H1 (cell line): Measurements from ENCODE around the gene SLC1A5. TPM values are rescaled to one million over a fixed set of nuclear protein-coding genes. Genes with fewer than 3 reads are reported as not detected.
A peak's percentile ranks its signal among the peaks of the same experiment; 100 is the strongest.

ENCODE experiments used
- CTCF ChIA-PET: fragments of 300-600 bp; sonication (Branson Sonifier 250); formaldehyde crosslinking; loops from one replicate; lab custom pipeline; 2021; ENCODE audit not compliant: partially characterized antibody; lab: Charles Lee
- POLR2A ChIA-PET: fragments of 300-600 bp; sonication (Branson Sonifier 250); formaldehyde crosslinking; loops from one replicate; lab custom pipeline; 2021; ENCODE audit warnings: inconsistent platforms; ENCODE audit not compliant: partially characterized antibody; lab: Charles Lee
- DNase-seq, 2 experiments: peaks; one replicate each; pipeline versions ENCODE4 v3.0.0 to v3.0.0-alpha.2; 2010 to 2022; ENCODE audit warnings: low spot score in 2 of 2, low read depth in 1 of 2, mixed read lengths in 1 of 2
- FAIRE-seq: peaks from 2 replicates; lab custom pipeline; 2011; peaks lifted over from hg19 to GRCh38; lab: Jason Lieb, UNC
- H2AFZ ChIP-seq: 2 replicates; pipeline ENCODE4 v1.8.1; 2012; ENCODE audit warnings: low read length, inconsistent platforms
- H2AK5ac ChIP-seq: 2 replicates; pipeline ENCODE4 v1.6.1; 2013; ENCODE audit warnings: low read depth, low read length
- H2BK120ac ChIP-seq: replicated peaks from 2 replicates; pipeline ENCODE3; 2013; ENCODE audit warnings: low read depth, low read length, inconsistent platforms
- H2BK12ac ChIP-seq: 2 replicates; pipeline ENCODE4 v1.6.1; 2013; ENCODE audit warnings: low read depth, low read length
- H2BK15ac ChIP-seq: 2 replicates; pipeline ENCODE4 v1.6.1; 2013; ENCODE audit warnings: low read length
- H2BK20ac ChIP-seq: 2 replicates; pipeline ENCODE4 v1.6.1; 2013; ENCODE audit warnings: low read length
- H2BK5ac ChIP-seq: 2 replicates; pipeline ENCODE4 v1.6.1; 2013; ENCODE audit warnings: low read depth, low read length
- H3K14ac ChIP-seq: 2 replicates; pipeline ENCODE4 v1.6.1; 2013; ENCODE audit warnings: inconsistent platforms; ENCODE audit not compliant: insufficient read length
- H3K18ac ChIP-seq: 2 replicates; pipeline ENCODE4 v1.6.1; 2013; ENCODE audit warnings: low read length; ENCODE audit errors: extremely low read depth
- H3K23ac ChIP-seq: 2 replicates; pipeline ENCODE4 v1.6.1; 2013; ENCODE audit warnings: inconsistent platforms; ENCODE audit not compliant: insufficient read length
- H3K23me2 ChIP-seq: 2 replicates; pipeline ENCODE4 v1.6.1; 2013; ENCODE audit warnings: low read depth, low read length
- H3K27ac ChIP-seq: 2 replicates; pipeline ENCODE4 v1.6.1; 2011; ENCODE audit warnings: low read depth, low read length, inconsistent platforms
- H3K27me3 ChIP-seq, 4 experiments: replicated peaks in 1 of 4; 1 replicate in 1 of 4; 2 replicates in 3 of 4; pipeline versions ENCODE4 v1.6.1 to v1.8.1; 2011 to 2013; ENCODE audit warnings: low read length in 3 of 4, mild to moderate bottlenecking in 3 of 4, inconsistent platforms in 2 of 4, mixed read lengths in 2 of 4, moderate library complexity in 1 of 4; ENCODE audit not compliant: control insufficient read depth in 3 of 4, insufficient read depth in 3 of 4; ENCODE audit errors: extremely low read depth in 1 of 4
- H3K36me3 ChIP-seq, 4 experiments: 2 replicates each; pipeline versions ENCODE4 v1.6.1 to v1.8.1; 2011 to 2013; ENCODE audit warnings: mild to moderate bottlenecking in 4 of 4, low read length in 3 of 4, moderate library complexity in 2 of 4, control low read depth in 1 of 4, inconsistent platforms in 1 of 4; ENCODE audit not compliant: insufficient read depth in 4 of 4, control insufficient read depth in 2 of 4
- H3K4ac ChIP-seq: replicated peaks from 2 replicates; pipeline ENCODE3; 2013; ENCODE audit warnings: low read length, low read depth, mixed read lengths, inconsistent platforms; ENCODE audit not compliant: insufficient read length
- H3K4me1 ChIP-seq, 4 experiments: replicated peaks in 1 of 4; 1 replicate in 1 of 4; 2 replicates in 3 of 4; pipeline versions ENCODE4 v1.6.1 to v1.8.1; 2011 to 2013; ENCODE audit warnings: low read length in 3 of 4, inconsistent platforms in 2 of 4, mixed read lengths in 1 of 4; ENCODE audit not compliant: insufficient read depth in 4 of 4, control insufficient read depth in 3 of 4
- H3K4me2 ChIP-seq, 2 experiments: 2 replicates each; pipeline versions ENCODE4 v1.6.1 to v1.8.1; 2011 to 2013; ENCODE audit warnings: low read depth in 2 of 2, low read length in 2 of 2, control low read depth in 1 of 2, inconsistent platforms in 1 of 2, mild to moderate bottlenecking in 1 of 2; ENCODE audit not compliant: insufficient read depth in 1 of 2
- H3K4me3 ChIP-seq, 4 experiments: fragments of 200-600, 300-600 bp in 1 of 4; sonication (generic), shearing (Covaris generic), sonication (Bioruptor Twin) in 1 of 4; 2 replicates each; pipeline versions ENCODE4 v1.5.1 to v1.8.1; 2011 to 2016; ENCODE audit warnings: low read length in 4 of 4, low read depth in 3 of 4, control low read depth in 2 of 4, inconsistent platforms in 2 of 4, mild to moderate bottlenecking in 2 of 4, mixed read lengths in 1 of 4, moderate library complexity in 1 of 4; ENCODE audit not compliant: insufficient read depth in 2 of 4; ENCODE audit errors: extremely low read depth in 1 of 4
- H3K56ac ChIP-seq: replicated peaks from 2 replicates; pipeline ENCODE3; 2013; ENCODE audit warnings: low read depth, mild to moderate bottlenecking, mixed read lengths, low read length, inconsistent platforms; ENCODE audit not compliant: insufficient read length
- H3K79me1 ChIP-seq: 2 replicates; pipeline ENCODE4 v1.6.1; 2013; ENCODE audit warnings: low read depth, low read length, control low read depth
- H3K79me2 ChIP-seq, 2 experiments: 2 replicates each; pipeline versions ENCODE4 v1.6.1 to v1.8.1; 2012 to 2013; ENCODE audit warnings: low read length in 2 of 2, mild to moderate bottlenecking in 2 of 2, inconsistent platforms in 1 of 2; ENCODE audit not compliant: insufficient read depth in 2 of 2, control insufficient read depth in 1 of 2
- H3K9ac ChIP-seq, 4 experiments: replicated peaks in 1 of 4; 1 replicate in 1 of 4; 2 replicates in 3 of 4; pipeline versions ENCODE4 v1.6.1 to v1.8.1; 2011 to 2013; ENCODE audit warnings: low read depth in 3 of 4, low read length in 3 of 4, control low read depth in 2 of 4, mild to moderate bottlenecking in 2 of 4, moderate library complexity in 2 of 4, inconsistent platforms in 1 of 4; ENCODE audit errors: extremely low read depth in 1 of 4
- H3K9me3 ChIP-seq, 2 experiments: 2 replicates each; pipeline versions ENCODE4 v1.6.1 to v1.8.1; 2012 to 2013; ENCODE audit warnings: mild to moderate bottlenecking in 2 of 2, moderate library complexity in 2 of 2, control low read depth in 1 of 2, inconsistent platforms in 1 of 2, low read depth in 1 of 2, low read length in 1 of 2, mixed read lengths in 1 of 2; ENCODE audit not compliant: insufficient read depth in 2 of 2
- H4K20me1 ChIP-seq, 2 experiments: replicated peaks in 1 of 2; 2 replicates each; pipeline versions ENCODE3 to v1.8.1; 2011 to 2013; ENCODE audit warnings: inconsistent platforms in 2 of 2, low read length in 2 of 2, mild to moderate bottlenecking in 1 of 2; ENCODE audit not compliant: insufficient read depth in 2 of 2, control insufficient read depth in 1 of 2
- H4K5ac ChIP-seq: 2 replicates; pipeline ENCODE4 v1.6.1; 2013; ENCODE audit warnings: low read length, low read depth, mixed read lengths, inconsistent platforms; ENCODE audit not compliant: insufficient read length
- H4K8ac ChIP-seq: 2 replicates; pipeline ENCODE4 v1.8.0; 2013; ENCODE audit warnings: mild to moderate bottlenecking, moderate library complexity, low read length, inconsistent platforms; ENCODE audit not compliant: insufficient read depth; ENCODE audit errors: extremely low read depth
- H4K91ac ChIP-seq: replicated peaks from 2 replicates; pipeline ENCODE3; 2013; ENCODE audit warnings: low read length, mixed read lengths, inconsistent platforms; ENCODE audit not compliant: insufficient read length
- BACH1 ChIP-seq: IDR thresholded peaks from 2 replicates; pipeline ENCODE4 v1.6.1; 2012; ENCODE audit warnings: low read length, improper control_type of control experiment
- CREB1 ChIP-seq: IDR thresholded peaks from 2 replicates; pipeline ENCODE4 v1.6.1; 2012; ENCODE audit warnings: inconsistent platforms
- CTBP2 ChIP-seq: IDR thresholded peaks from 2 replicates; pipeline ENCODE4 v1.7.0; 2011; ENCODE audit warnings: borderline replicate concordance, mild to moderate bottlenecking, moderate library complexity, mixed read lengths, low read length; ENCODE audit not compliant: insufficient read depth, insufficient read length
- GABPA ChIP-seq: IDR thresholded peaks from 2 replicates; pipeline ENCODE4 v1.6.1; 2011; ENCODE audit warnings: mild to moderate bottlenecking, low read length, moderate library complexity, borderline replicate concordance; ENCODE audit not compliant: insufficient read depth
- HDAC6 ChIP-seq: IDR thresholded peaks from one replicate; pipeline ENCODE4 v1.7.1; 2012; ENCODE audit warnings: low read depth, mild to moderate bottlenecking, inconsistent platforms, low read length, moderate library complexity
- KDM1A ChIP-seq: fragments of 200-600, 300-600 bp; sonication (generic); IDR thresholded peaks from 2 replicates; pipeline ENCODE4 v1.7.1; 2016; ENCODE audit warnings: mild to moderate bottlenecking, low read length, borderline replicate concordance
- POLR2A ChIP-seq, 2 experiments: IDR thresholded peaks; 1 replicate in 1 of 2; 2 replicates in 1 of 2; pipeline ENCODE4 v1.6.1; 2011; ENCODE audit warnings: low read depth in 2 of 2, low read length in 2 of 2, mild to moderate bottlenecking in 2 of 2; ENCODE audit errors: control extremely low read depth in 1 of 2
- RFX5 ChIP-seq: IDR thresholded peaks from 2 replicates; pipeline ENCODE4 v1.6.1; 2011; ENCODE audit warnings: low read depth, low read length, improper control_type of control experiment, borderline replicate concordance
- SUZ12 ChIP-seq: fragments of 200-600 bp; sonication (generic); IDR thresholded peaks from 2 replicates; pipeline ENCODE4 v1.6.1; 2012; ENCODE audit warnings: mild to moderate bottlenecking, inconsistent platforms, low read length, moderate library complexity, mixed read lengths
- TCF12 ChIP-seq: IDR thresholded peaks from 2 replicates; pipeline ENCODE4 v1.6.1; 2011; ENCODE audit warnings: low read depth, mild to moderate bottlenecking, low read length
- TEAD4 ChIP-seq: IDR thresholded peaks from 2 replicates; pipeline ENCODE4 v1.6.1; 2012; ENCODE audit warnings: low read depth, low read length, inconsistent platforms, mixed read lengths
- YY1 ChIP-seq: IDR thresholded peaks from 2 replicates; pipeline ENCODE4 v1.6.1; 2011; ENCODE audit warnings: low read depth, mild to moderate bottlenecking, low read length
- WGBS, 2 experiments: shearing (Covaris generic) in 1 of 2; methylation state at CpG; one replicate each; pipeline versions ENCODE4 v1.1.6 to v1.1.7; 2013 to 2015; ENCODE audit warnings: low lambda C conversion rate in 2 of 2, mixed read lengths in 2 of 2, inconsistent platforms in 1 of 2, low coverage in 1 of 2, missing lambda C conversion rate in 1 of 2; ENCODE audit not compliant: insufficient replicate concordance in 2 of 2, insufficient coverage in 1 of 2, insufficient read length in 1 of 2; ENCODE audit errors: extremely low coverage in 1 of 2, missing lambda C conversion rate in 1 of 2; 5-methylcytosine and 5-hydroxymethylcytosine counted together
- polyA plus RNA-seq, 7 experiments: library from polyadenylated mRNA; depleted of rRNA in 3 of 7; stranded (reverse) in 5 of 7; unstranded in 2 of 7; fragments of >200 nt in 5 of 7; fragments of 200-250 nt in 2 of 7; gene quantifications; 1 replicate in 5 of 7; 2 replicates in 1 of 7; 4 replicates in 1 of 7; pipeline versions ENCODE4 v1.2.1 to v1.2.3, GENCODE V29; 2011 to 2013; ENCODE audit warnings: missing spikeins in 2 of 7, mixed read lengths in 2 of 7
- total RNA-seq: library from RNA; stranded (reverse); fragmentation: NEBNext Ultra II Directional; extraction: Animal tissue kit (Norgen Biotek cat#: 25700); gene quantifications from 2 replicates; pipeline ENCODE4 v1.2.1, GENCODE V29; 2021
- TF ChIP-seq, protein P1 (sequence below): IDR thresholded peaks from 2 replicates; pipeline ENCODE4 v1.6.1; 2012; ENCODE audit warnings: low read length, inconsistent platforms

Gene SLC1A5
- total and polyA plus RNA-seq, 2 of the 8 experiments (the other 6 are each of a cell fraction or from before 2014, with no cell fraction given): 291 to 351 TPM

DNA sequence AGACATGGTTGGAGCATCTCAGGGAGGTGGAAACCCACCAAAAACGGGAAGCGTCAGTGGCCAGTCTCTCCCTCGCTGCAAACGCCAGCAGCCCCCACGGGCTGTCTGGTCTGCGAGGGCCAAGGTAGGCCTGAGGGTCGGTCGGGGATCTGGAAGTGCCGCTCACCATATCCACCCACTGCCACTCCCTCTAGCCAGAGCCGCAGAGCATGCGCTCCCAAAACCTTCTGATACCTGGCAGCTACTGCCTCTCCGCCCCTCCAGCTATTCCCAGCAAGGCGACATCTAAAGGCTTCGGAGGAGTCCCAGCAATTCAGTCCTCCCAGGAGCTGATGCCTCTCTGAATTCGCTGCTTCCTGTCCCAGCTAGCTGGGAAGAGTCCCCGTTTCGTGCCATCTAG lies 46.9 kb downstream of the SLC1A5 start:
- Histone ChIP-seq H4K91ac (no peak overlapping the region), H3K27ac (no peak overlapping the region), H4K20me1 (peaks cover 51 to 55% of the 10 kb centered on the region in 2 experiments), H2BK20ac (no peak overlapping the region), H3K9me3 (no peaks in the 10 kb centered on the region), H2AK5ac (no peak overlapping the region), H3K23me2 (peaks cover 8% of the 10 kb centered on the region), H3K4me3 (no peak overlapping the region), H2BK5ac (no peak overlapping the region; the same call in 1 of the 2 replicates), H3K79me1 (peaks cover 18% of the 10 kb centered on the region; the same call in 1 of the 2 replicates), H3K23ac (no peak overlapping the region), H3K9ac (0 out of 7 replicates have a peak overlapping the region, but pooled peaks of 1 of the 4 experiments have one; percentile 7), H2BK12ac (no peak overlapping the region), H2BK120ac (no peak overlapping the region), H3K79me2 (peaks cover 46 to 88% of the 10 kb centered on the region in 2 experiments), H3K4ac (no peak overlapping the region), H3K4me2 (no peak overlapping the region), H3K4me1 (peaks cover 0 to 14% (median 4%) of the 10 kb centered on the region in 4 experiments; a peak in 5 of 7 replicates), H3K36me3 (peaks cover 5 to 23% (median 17%) of the 10 kb centered on the region in 4 experiments; a peak in 6 of 8 replicates), H3K27me3 (no peaks in the 10 kb centered on the region), H2BK15ac (no peak overlapping the region), H2AFZ (no peak overlapping the region), H4K8ac (peak overlapping the region; percentile 18), H3K56ac (no peak overlapping the region), H3K14ac (no peak overlapping the region), H3K18ac (no peak overlapping the region), H4K5ac (no peak overlapping the region)
- WGBS, 2 experiments: 89% methylated on average over 17 of the region's 17 CpGs; no CpG with 5 or more reads in 1 of the 2 experiments
- ChIA-PET POLR2A (interaction anchor here (0.6 to 4.2 kb wide), 10 partner anchors 12 to 302 kb away, joined by 3 to 26 read pairs (median 4); partner anchors contain the start of genes PRKD2 and SLC1A5), CTCF (interaction anchor here (0.8 to 4.6 kb wide), 14 partner anchors 10 to 127 kb away, joined by 3 to 48 read pairs (median 6); no protein-coding TSS in a partner anchor)
- DNase-seq (no peak), FAIRE-seq (no peak)
- TF ChIP-seq CTBP2 (no peak), TCF12 (no peak), RFX5 (no peak), POLR2A (IDR thresholded peaks at IDR 0.05; ENCODE audit: control extremely low read depth in 1 of 2, low read depth in 2 of 2, low read length in 2 of 2) (no peak), SUZ12 (no peak), CREB1 (no peak), YY1 (no peak), HDAC6 (no peak), BACH1 (no peak), TEAD4 (no peak), KDM1A (no peak), GABPA (no peak)
- TF ChIP-seq, protein P1, sequence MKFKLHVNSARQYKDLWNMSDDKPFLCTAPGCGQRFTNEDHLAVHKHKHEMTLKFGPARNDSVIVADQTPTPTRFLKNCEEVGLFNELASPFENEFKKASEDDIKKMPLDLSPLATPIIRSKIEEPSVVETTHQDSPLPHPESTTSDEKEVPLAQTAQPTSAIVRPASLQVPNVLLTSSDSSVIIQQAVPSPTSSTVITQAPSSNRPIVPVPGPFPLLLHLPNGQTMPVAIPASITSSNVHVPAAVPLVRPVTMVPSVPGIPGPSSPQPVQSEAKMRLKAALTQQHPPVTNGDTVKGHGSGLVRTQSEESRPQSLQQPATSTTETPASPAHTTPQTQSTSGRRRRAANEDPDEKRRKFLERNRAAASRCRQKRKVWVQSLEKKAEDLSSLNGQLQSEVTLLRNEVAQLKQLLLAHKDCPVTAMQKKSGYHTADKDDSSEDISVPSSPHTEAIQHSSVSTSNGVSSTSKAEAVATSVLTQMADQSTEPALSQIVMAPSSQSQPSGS: no peak
